Measurements from ENCODE around the gene TSNAXIP1.

Gene TSNAXIP1

DNA sequence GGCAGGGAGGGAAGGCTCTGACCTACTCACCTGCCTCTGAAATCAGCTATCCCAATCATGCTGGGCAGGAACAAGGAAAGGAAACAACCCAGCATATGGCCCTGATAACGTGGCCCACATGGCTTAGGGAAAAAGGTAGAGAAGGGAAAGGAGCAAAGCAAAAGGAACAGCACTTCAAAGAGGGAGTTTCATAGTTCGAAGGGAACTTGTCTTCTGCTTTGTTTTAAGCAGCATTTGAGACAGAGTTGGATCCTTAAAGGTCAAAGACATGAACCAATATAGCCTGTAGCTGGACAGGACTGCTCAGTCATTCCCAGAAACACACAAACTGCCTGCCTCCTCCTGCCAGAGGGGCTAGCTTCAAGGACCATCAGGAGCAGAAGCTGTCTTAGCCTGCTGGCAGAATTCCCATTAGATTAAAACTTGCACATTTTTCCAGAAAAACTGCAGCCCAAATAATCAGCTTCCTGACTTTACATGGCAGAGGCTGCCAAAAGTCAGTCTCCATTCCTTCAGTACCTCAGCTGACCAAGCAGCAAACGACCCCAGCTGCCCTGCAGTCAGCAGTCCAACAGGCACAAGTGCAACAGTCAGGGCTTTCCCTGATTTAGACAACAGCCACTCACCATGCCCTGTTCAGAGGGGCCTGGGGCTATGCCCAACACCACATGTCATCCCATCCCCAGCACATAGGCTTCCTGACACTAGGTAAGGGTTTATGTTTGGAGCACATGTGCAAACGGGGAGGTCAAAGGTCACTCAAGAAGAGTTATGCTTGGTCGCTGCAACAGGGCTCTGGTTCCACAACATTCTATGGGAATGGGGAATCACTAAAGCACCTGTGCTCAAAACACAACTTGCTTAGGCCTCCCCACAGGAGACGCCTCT is 32.9 kb upstream of the TSNAXIP1 start:
- TF ChIP-seq, protein P1, sequence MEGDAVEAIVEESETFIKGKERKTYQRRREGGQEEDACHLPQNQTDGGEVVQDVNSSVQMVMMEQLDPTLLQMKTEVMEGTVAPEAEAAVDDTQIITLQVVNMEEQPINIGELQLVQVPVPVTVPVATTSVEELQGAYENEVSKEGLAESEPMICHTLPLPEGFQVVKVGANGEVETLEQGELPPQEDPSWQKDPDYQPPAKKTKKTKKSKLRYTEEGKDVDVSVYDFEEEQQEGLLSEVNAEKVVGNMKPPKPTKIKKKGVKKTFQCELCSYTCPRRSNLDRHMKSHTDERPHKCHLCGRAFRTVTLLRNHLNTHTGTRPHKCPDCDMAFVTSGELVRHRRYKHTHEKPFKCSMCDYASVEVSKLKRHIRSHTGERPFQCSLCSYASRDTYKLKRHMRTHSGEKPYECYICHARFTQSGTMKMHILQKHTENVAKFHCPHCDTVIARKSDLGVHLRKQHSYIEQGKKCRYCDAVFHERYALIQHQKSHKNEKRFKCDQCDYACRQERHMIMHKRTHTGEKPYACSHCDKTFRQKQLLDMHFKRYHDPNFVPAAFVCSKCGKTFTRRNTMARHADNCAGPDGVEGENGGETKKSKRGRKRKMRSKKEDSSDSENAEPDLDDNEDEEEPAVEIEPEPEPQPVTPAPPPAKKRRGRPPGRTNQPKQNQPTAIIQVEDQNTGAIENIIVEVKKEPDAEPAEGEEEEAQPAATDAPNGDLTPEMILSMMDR (IDR thresholded peaks at IDR 0.05; ENCODE audit: borderline replicate concordance, insufficient read depth, low read depth, low read length) = no peak
- H3K4me3 ChIP-seq (ENCODE audit: low read depth, low read length) = no peak overlapping the region

DNA sequence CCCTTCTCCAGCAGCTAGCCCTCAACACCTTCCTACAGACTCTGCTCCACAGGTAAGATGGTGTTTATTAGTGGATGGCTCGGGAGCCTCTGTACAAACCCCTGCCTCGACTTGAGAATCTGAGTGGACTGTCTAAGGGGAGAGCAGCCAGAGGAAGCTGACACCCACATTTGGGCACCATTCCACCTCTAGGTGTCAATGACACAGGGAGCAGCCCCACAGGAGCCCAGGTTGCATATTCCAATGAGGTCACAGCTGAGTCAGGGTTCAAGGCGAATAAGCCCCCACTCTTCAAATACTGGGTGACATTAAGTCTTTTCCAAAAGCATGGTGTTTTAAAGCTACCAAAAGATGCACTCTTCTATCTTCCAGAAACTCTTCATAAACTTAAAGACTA is 32.2 kb upstream of the TSNAXIP1 start:
- no peak overlapping the region for H3K4me3 ChIP-seq (ENCODE audit: low read depth, low read length)

DNA sequence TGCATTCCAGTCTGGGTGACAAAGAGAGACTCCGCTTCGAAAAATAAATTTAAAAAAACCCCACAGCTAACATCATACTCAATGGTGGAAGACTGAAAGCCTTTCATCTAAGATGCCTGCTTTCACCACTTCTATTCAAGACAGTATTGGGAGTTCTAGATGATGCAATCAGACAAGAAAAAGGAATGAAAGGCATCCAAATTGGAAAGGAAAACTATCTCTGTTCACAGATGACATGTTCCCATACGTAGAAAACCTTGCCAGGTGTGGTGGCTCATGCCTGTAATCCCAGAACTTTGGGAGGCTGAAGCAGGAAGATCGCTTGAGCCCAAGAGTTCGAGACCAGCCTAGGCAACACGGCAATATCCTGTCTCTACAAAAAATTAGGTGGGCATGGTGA is 31.4 kb upstream of the TSNAXIP1 start:
- TF ChIP-seq, protein P1 (IDR thresholded peaks at IDR 0.05; ENCODE audit: borderline replicate concordance, insufficient read depth, low read depth, low read length) = no peak
- no peak overlapping the region for H3K4me3 ChIP-seq (ENCODE audit: low read depth, low read length)

More for the DNA sequence above, 32.2 kb upstream of the TSNAXIP1 start:
- TF ChIP-seq, protein P1 (IDR thresholded peaks at IDR 0.05; ENCODE audit: borderline replicate concordance, insufficient read depth, low read depth, low read length) = no peak

DNA sequence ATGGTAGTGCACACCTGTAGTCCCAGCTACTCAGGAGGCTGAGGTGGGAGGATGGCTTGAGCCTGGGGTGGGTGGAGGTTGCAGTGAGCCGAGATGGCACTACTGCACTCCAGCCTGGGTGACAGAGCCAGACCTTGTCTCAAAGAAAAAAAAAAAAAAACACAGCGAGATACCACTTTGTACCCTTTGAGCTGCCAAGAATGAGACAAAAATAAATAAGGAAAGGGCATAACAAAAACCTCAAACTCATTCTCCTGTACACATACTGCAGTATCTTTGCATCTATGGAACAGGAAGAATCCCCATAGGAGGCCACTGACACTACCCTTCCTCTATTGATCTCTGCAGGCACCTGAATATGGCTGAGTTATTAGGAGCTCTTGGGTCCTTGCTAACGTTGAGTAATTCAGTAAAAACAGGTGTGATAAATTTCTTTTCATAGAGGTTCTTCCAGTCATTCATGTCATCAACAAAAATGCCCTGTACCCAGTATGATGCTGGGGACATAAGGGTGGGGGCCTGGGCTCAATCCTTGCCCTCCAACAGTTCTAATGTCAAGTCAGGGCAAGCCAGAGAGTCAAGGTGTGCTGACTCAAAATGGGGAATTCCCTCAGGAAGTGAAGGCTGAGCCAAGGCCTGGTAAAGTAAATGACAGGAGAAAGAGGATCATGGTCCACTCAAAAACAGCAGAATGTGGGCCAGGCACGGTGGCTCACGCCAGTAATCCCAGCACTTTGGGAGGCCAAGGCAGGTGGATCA is 27.3 kb upstream of the TSNAXIP1 start:
- H3K4me3 ChIP-seq (ENCODE audit: low read depth, low read length) = no peak overlapping the region
- TF ChIP-seq, protein P1 (IDR thresholded peaks at IDR 0.05; ENCODE audit: borderline replicate concordance, insufficient read depth, low read depth, low read length) = no peak

DNA sequence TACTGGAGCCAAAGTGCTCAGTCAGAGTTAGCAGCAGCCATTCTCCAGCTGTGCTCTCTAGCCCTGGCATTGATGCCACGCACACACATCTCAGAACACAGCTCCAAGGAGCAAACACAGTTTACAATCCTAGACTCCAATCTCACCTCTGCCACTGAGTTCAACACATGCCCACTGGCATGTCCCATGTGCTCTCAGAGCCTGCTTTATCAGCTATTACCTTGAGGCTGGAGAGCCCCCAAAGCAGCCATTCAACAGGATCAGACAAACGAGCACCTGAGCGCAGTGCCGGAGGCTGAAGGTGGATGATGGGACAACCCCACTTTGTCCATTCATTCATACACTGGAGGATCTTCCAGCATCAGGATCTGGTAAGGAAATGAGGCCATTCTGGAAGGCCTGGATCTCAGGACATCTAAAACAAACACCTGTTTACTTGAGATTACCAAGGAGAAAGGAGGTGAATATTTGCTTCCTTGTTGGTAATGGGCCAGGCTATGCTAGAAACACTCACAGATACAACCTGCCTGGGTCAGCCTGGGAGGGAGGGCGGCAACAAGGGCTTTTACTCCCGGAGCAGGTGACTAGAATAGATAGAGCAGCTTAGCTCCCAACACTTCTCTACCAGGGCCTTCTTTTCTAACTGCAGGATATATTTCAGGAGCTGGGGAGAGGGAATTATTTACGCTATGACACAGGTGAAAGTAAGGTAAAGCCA is 25.7 kb upstream of the TSNAXIP1 start:
- TF ChIP-seq, protein P1 (IDR thresholded peaks at IDR 0.05; ENCODE audit: borderline replicate concordance, insufficient read depth, low read depth, low read length) = no peak
- H3K4me3 ChIP-seq (ENCODE audit: low read depth, low read length) = no peak overlapping the region

DNA sequence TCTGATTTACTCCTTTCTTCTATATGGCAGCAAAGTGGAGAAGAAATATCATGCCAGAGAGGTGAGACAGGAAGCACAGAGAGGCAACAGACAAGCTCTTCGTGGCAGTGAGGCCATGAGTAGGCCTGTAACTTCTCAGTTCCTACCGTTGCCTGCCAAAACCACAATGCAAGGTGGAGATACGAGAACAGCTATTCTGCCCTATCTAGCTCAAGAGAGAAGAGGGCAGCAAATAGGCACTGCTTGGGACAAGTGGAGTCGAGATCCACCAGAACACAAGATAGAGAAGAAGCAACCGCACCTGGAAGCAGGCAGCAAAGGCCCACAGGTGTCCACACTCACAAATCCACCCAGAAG is 25.1 kb upstream of the TSNAXIP1 start:
- TF ChIP-seq, protein P1 (IDR thresholded peaks at IDR 0.05; ENCODE audit: borderline replicate concordance, insufficient read depth, low read depth, low read length) = no peak
- H3K4me3 ChIP-seq (ENCODE audit: low read depth, low read length) = no peak overlapping the region
